Prostate gland (tissue), 2 donors: ENCODE measurements around the gene RPRD1B. TPM values are rescaled to one million over a fixed set of nuclear protein-coding genes. Genes with fewer than 3 reads are reported as not detected.

Experiments used
- DNase-seq: peaks from one replicate; pipeline ENCODE4 v3.0.0-alpha.2; 2019; ENCODE audit warnings: low spot score
- H3K27ac ChIP-seq, 2 donors: fragments of 200-600 bp; sonication (generic); 2 replicates each; pipeline ENCODE4 v1.5.1; 2017 to 2019
- H3K27me3 ChIP-seq: fragments of 200-600 bp; sonication (generic); replicated peaks from 2 replicates; pipeline ENCODE4 v1.5.1; 2019; ENCODE audit not compliant: insufficient read depth
- H3K36me3 ChIP-seq, 2 donors: fragments of 200-600 bp; sonication (generic); 1 replicate in 1 of 2; 2 replicates in 1 of 2; pipeline versions ENCODE4 v1.5.1 to v1.8.1; 2017 to 2019
- H3K4me1 ChIP-seq: fragments of 200-600 bp; sonication (generic); replicated peaks from 2 replicates; pipeline ENCODE4 v1.5.1; 2019
- H3K4me3 ChIP-seq, 2 donors: fragments of 200-600 bp; sonication (generic); 2 replicates each; pipeline ENCODE4 v1.5.1; 2017 to 2019
- H3K9me3 ChIP-seq: fragments of 200-600 bp; sonication (generic); 2 replicates; pipeline ENCODE4 v1.5.1; 2017
- CTCF ChIP-seq, 4 experiments: fragments of 200-600 bp in 2 of 4; fragments of 450-650 bp in 2 of 4; sonication (generic) in 2 of 4; IDR thresholded peaks; 1 replicate in 3 of 4; 2 replicates in 1 of 4; pipeline ENCODE4 v1.5.1; 2016 to 2019; ENCODE audit warnings: antibody characterized with exemption in 4 of 4, mild to moderate bottlenecking in 2 of 4, moderate library complexity in 2 of 4
- POLR2A ChIP-seq: fragments of 450-650 bp; IDR thresholded peaks from one replicate; pipeline ENCODE4 v1.6.1; 2016; ENCODE audit warnings: antibody characterized with exemption, mild to moderate bottlenecking
- POLR2AphosphoS5 ChIP-seq: sonication (generic); formaldehyde crosslinking; IDR thresholded peaks from one replicate; pipeline ENCODE4 v1.6.1; 2017; ENCODE audit warnings: antibody characterized with exemption
- WGBS: methylation state at CpG from one replicate; pipeline ENCODE4 v1.1.5; 2018; 5-methylcytosine and 5-hydroxymethylcytosine counted together
- intact Hi-C: fragments of 100-400 bp; cut with DNase I; formaldehyde crosslinking; loops from one replicate; pipeline ENCODE4 v1.14.2; 2022
- total RNA-seq, 2 donors: library from RNA; depleted of rRNA; stranded (reverse); fragments of >200 nt; gene quantifications; one replicate each; pipeline ENCODE4 v1.1.0, GENCODE V29; 2016

Gene RPRD1B
- total RNA-seq, 2 donors from 2014 or later: 21.9 to 27.5 TPM

GRCh38 chr20:38018385-38018784 lies 15.2 kb upstream of the RPRD1B start:
- intact Hi-C loops: no loop called here
- Histone ChIP-seq H3K9me3 (no peaks in the 10 kb centered on the region), H3K27me3 (no peaks in the 10 kb centered on the region), H3K27ac (no peak overlapping the region), H3K36me3 (no peaks in the 10 kb centered on the region), H3K4me3 (no peak overlapping the region), H3K4me1 (no peaks in the 10 kb centered on the region)
- WGBS: 98% methylated on average over 2 of the region's 2 CpGs
- DNase-seq: no peak
- no peak for TF ChIP-seq CTCF (IDR thresholded peaks at IDR 0.05)

GRCh38 chr20:38021087-38021772 lies 12.3 kb upstream of the RPRD1B start:
- TF ChIP-seq POLR2AphosphoS5 (no peak), POLR2A (no peak), CTCF (IDR thresholded peaks at IDR 0.05) (no peak)
- intact Hi-C loops: no loop called here
- DNase-seq: no peak
- 50% methylated on average over 2 of the region's 2 CpGs for WGBS
- Histone ChIP-seq H3K27me3 (no peaks in the 10 kb centered on the region), H3K9me3 (no peaks in the 10 kb centered on the region), H3K4me1 (no peaks in the 10 kb centered on the region), H3K4me3 (no peak overlapping the region), H3K36me3 (no peaks in the 10 kb centered on the region), H3K27ac (no peak overlapping the region)

- no peak overlapping the region for H3K4me3 ChIP-seq
- H3K9me3 ChIP-seq: no peaks in the 10 kb centered on the region
- no peaks in the 10 kb centered on the region for H3K27me3 ChIP-seq
- H3K4me1 ChIP-seq: no peaks in the 10 kb centered on the region
- H3K27ac ChIP-seq: no peak overlapping the region
- no peak for DNase-seq
- no peak for TF ChIP-seq POLR2AphosphoS5
- TF ChIP-seq CTCF (IDR thresholded peaks at IDR 0.05): no peak
- TF ChIP-seq POLR2A: no peak
- no peaks in the 10 kb centered on the region for H3K36me3 ChIP-seq
- WGBS: 64% methylated on average over 5 of the region's 5 CpGs
- intact Hi-C loops: no loop called here
Observed at GRCh38 chr20:38023181-38024001, 10.2 kb upstream of the RPRD1B start.

- DNase-seq: no peak
- Histone ChIP-seq H3K36me3 (no peaks in the 10 kb centered on the region), H3K4me1 (no peaks in the 10 kb centered on the region), H3K27ac (no peak overlapping the region), H3K9me3 (no peaks in the 10 kb centered on the region), H3K27me3 (no peaks in the 10 kb centered on the region), H3K4me3 (no peak overlapping the region)
- TF ChIP-seq CTCF (IDR thresholded peaks at IDR 0.05): no peak
- no peak for TF ChIP-seq POLR2A
- TF ChIP-seq POLR2AphosphoS5: no peak
- intact Hi-C loops: no loop called here
- 79% methylated on average over 5 of the region's 5 CpGs for WGBS
Observed at GRCh38 chr20:38024496-38024895, 9.1 kb upstream of the RPRD1B start.

GRCh38 chr20:38029453-38029852 lies 4.1 kb upstream of the RPRD1B start:
- no peaks in the 10 kb centered on the region for H3K36me3 ChIP-seq
- DNase-seq: no peak
- WGBS: 93% methylated on average over 3 of the region's 3 CpGs

More at GRCh38 chr20:38029453-38029852, 4.1 kb upstream of the RPRD1B start:
- Histone ChIP-seq H3K27ac (no peak overlapping the region), H3K27me3 (no peaks in the 10 kb centered on the region), H3K4me3 (no peak overlapping the region), H3K4me1 (peaks cover 4% of the 10 kb centered on the region), H3K9me3 (no peaks in the 10 kb centered on the region)
- no peak for TF ChIP-seq POLR2A
- TF ChIP-seq POLR2AphosphoS5: no peak
- TF ChIP-seq CTCF (IDR thresholded peaks at IDR 0.05): no peak
- intact Hi-C loops: no loop called here
